Osteoblast (primary cell): ENCODE data around the gene KRT79. TPM values are rescaled to one million over a fixed set of nuclear protein-coding genes. Genes with fewer than 3 reads are reported as not detected.

Experiments used
- DNase-seq: peaks from one replicate; pipeline ENCODE4 v3.0.0; 2011; ENCODE audit warnings: low spot score, mixed read lengths; ENCODE audit not compliant: insufficient read length; ENCODE audit errors: missing footprints
- H2AFZ ChIP-seq: 2 replicates; pipeline ENCODE4 v1.6.0; 2011; ENCODE audit warnings: mild to moderate bottlenecking, low read length
- H3K27ac ChIP-seq: 2 replicates; pipeline ENCODE4 v1.5.1; 2011; ENCODE audit warnings: mild to moderate bottlenecking, low read depth, low read length, moderate library complexity
- H3K27me3 ChIP-seq: 2 replicates; pipeline ENCODE4 v1.6.0; 2012; ENCODE audit warnings: mild to moderate bottlenecking, control low read depth, inconsistent platforms, low read length, moderate library complexity; ENCODE audit not compliant: insufficient read depth
- H3K36me3 ChIP-seq: 2 replicates; pipeline ENCODE4 v1.5.1; 2011; ENCODE audit warnings: mild to moderate bottlenecking, low read length, control low read depth, moderate library complexity; ENCODE audit not compliant: insufficient read depth
- H3K4me1 ChIP-seq: 2 replicates; pipeline ENCODE4 v1.5.1; 2011; ENCODE audit warnings: mild to moderate bottlenecking, low read length, control low read depth, moderate library complexity; ENCODE audit not compliant: insufficient read depth
- H3K4me2 ChIP-seq: 2 replicates; pipeline ENCODE4 v1.6.0; 2011; ENCODE audit warnings: mild to moderate bottlenecking, low read length; ENCODE audit not compliant: insufficient read depth
- H3K4me3 ChIP-seq: fragments of 200-600 bp; sonication (generic); 3 replicates; pipeline ENCODE4 v1.5.1; 2012; ENCODE audit warnings: mild to moderate bottlenecking, low read length, inconsistent platforms; ENCODE audit not compliant: insufficient read depth
- H3K79me2 ChIP-seq: 2 replicates; pipeline ENCODE4 v1.6.0; 2012; ENCODE audit warnings: mild to moderate bottlenecking, low read length, control low read depth, inconsistent platforms; ENCODE audit not compliant: insufficient read depth
- H3K9me3 ChIP-seq: 2 replicates; pipeline ENCODE4 v1.5.1; 2011; ENCODE audit warnings: low read depth, low read length, control low read depth
- H4K20me1 ChIP-seq: 2 replicates; pipeline ENCODE4 v1.6.0; 2012; ENCODE audit warnings: mild to moderate bottlenecking, low read length, control low read depth; ENCODE audit not compliant: insufficient read depth
- total RNA-seq: library from RNA; depleted of rRNA; stranded (reverse); fragments of >200 nt; gene quantifications from 2 replicates; pipeline ENCODE4 v1.2.3, GENCODE V29; 2012
- TF ChIP-seq, protein P1 (sequence below): IDR thresholded peaks from 2 replicates; pipeline ENCODE4 v1.5.1; 2011; ENCODE audit warnings: mild to moderate bottlenecking, low read depth, low read length, moderate library complexity; ENCODE audit errors: extremely low read depth

Gene KRT79
- total RNA-seq, 1 donor: not detected

- no peaks in the 10 kb centered on the region for H3K79me2 ChIP-seq
- no peak within 1 kb of the TSS for H3K4me3 ChIP-seq
- H3K27ac ChIP-seq: no peak within 1 kb of the TSS
- no peak within 1 kb of the TSS for H3K4me2 ChIP-seq
- no peak for DNase-seq
- no peaks in the 10 kb centered on the region for H3K4me1 ChIP-seq
- no peaks in the 10 kb centered on the region for H4K20me1 ChIP-seq
- TF ChIP-seq, protein P1, sequence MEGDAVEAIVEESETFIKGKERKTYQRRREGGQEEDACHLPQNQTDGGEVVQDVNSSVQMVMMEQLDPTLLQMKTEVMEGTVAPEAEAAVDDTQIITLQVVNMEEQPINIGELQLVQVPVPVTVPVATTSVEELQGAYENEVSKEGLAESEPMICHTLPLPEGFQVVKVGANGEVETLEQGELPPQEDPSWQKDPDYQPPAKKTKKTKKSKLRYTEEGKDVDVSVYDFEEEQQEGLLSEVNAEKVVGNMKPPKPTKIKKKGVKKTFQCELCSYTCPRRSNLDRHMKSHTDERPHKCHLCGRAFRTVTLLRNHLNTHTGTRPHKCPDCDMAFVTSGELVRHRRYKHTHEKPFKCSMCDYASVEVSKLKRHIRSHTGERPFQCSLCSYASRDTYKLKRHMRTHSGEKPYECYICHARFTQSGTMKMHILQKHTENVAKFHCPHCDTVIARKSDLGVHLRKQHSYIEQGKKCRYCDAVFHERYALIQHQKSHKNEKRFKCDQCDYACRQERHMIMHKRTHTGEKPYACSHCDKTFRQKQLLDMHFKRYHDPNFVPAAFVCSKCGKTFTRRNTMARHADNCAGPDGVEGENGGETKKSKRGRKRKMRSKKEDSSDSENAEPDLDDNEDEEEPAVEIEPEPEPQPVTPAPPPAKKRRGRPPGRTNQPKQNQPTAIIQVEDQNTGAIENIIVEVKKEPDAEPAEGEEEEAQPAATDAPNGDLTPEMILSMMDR: no peak
- H3K27me3 ChIP-seq: peaks cover 78% of the 10 kb centered on the region
- no peak within 1 kb of the TSS for H2AFZ ChIP-seq
- H3K9me3 ChIP-seq: no peaks in the 10 kb centered on the region
- H3K36me3 ChIP-seq: no peaks in the 10 kb centered on the region
Observed at GRCh38 chr12:52776913-52777395, 57.2 kb downstream of the KRT79 start, which contains the start of gene KRT76. TSS of gene KRT76 (minus strand) at chr12:52777345. CDS start at chr12:52777291, 54 bp downstream.

- Histone ChIP-seq H3K4me2 (no peak overlapping the region), H2AFZ (no peak overlapping the region), H3K9me3 (no peaks in the 10 kb centered on the region), H3K4me1 (no peaks in the 10 kb centered on the region), H3K27me3 (peaks cover 81% of the 10 kb centered on the region), H3K4me3 (no peak overlapping the region), H3K36me3 (no peaks in the 10 kb centered on the region), H3K27ac (no peak overlapping the region), H3K79me2 (no peaks in the 10 kb centered on the region), H4K20me1 (no peaks in the 10 kb centered on the region)
- TF ChIP-seq, protein P1: no peak
- DNase-seq: no peak
Observed at GRCh38 chr12:52776435-52776834, 57.7 kb downstream of the KRT79 start.

DNA sequence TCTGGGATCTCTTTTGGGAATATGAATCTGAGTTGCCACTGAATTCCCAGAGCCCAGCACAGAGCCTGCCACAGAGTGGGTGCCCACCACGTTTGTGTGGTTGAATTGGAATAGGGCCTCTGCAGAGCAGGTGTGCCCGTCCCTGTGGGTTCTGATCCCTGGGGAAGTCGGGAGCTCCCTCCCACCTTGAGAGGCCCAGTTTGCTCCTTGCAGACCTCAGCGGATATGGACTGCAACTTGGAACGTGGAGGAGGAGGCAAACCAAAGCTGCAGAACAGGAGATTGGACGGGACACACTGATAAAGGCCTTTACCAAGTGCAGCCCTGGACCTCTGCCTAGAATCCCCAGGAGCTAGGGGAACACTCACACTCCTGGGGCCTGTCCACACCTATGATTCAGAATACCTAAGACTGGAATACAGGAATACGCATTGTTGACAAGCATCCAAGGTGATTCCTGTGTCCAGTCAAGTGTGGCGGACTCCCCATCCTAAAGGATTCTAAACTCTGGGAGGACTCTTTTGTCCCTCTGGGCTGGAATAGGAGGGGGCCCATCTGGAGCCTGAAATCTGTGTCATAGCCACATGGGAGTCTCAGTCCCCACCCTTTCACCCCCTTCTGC lies 59.4 kb downstream of the KRT79 start:
- no peaks in the 10 kb centered on the region for H3K9me3 ChIP-seq
- H4K20me1 ChIP-seq: no peaks in the 10 kb centered on the region
- TF ChIP-seq, protein P1: no peak
- no peaks in the 10 kb centered on the region for H3K4me1 ChIP-seq
- no peak overlapping the region for H2AFZ ChIP-seq
- peaks cover 69% of the 10 kb centered on the region for H3K27me3 ChIP-seq
- H3K79me2 ChIP-seq: no peaks in the 10 kb centered on the region
- no peak overlapping the region for H3K4me3 ChIP-seq
- H3K27ac ChIP-seq: no peak overlapping the region
- no peak for DNase-seq
- no peaks in the 10 kb centered on the region for H3K36me3 ChIP-seq
- no peak overlapping the region for H3K4me2 ChIP-seq

- H3K4me3 ChIP-seq: no peak overlapping the region
- no peaks in the 10 kb centered on the region for H3K4me1 ChIP-seq
- no peaks in the 10 kb centered on the region for H3K9me3 ChIP-seq
- peaks cover 60% of the 10 kb centered on the region for H3K27me3 ChIP-seq
- no peak overlapping the region for H3K4me2 ChIP-seq
- H3K36me3 ChIP-seq: no peaks in the 10 kb centered on the region
- no peaks in the 10 kb centered on the region for H4K20me1 ChIP-seq
- H2AFZ ChIP-seq: no peak overlapping the region
- H3K79me2 ChIP-seq: no peaks in the 10 kb centered on the region
- no peak for DNase-seq
- TF ChIP-seq, protein P1: no peak
- H3K27ac ChIP-seq: no peak overlapping the region
Observed at GRCh38 chr12:52772772-52773171, 61.3 kb downstream of the KRT79 start.
